Lower lobe of right lung (tissue), 2 donors: ENCODE results near the gene APOL4. TPM values are rescaled to one million over a fixed set of nuclear protein-coding genes. Genes with fewer than 3 reads are reported as not detected.
A peak's percentile ranks its signal among the peaks of the same experiment; 100 is the strongest.

Experiments used
- ATAC-seq, 2 donors: fragments of 200-7000 bp; cut with Tn5 transposase; one replicate each; pipeline ENCODE4 v1.9.1; 2020 to 2022; ENCODE audit warnings: mild to moderate bottlenecking in 2 of 2, moderate library complexity in 2 of 2
- DNase-seq: peaks from one replicate; pipeline ENCODE4 v3.0.0-alpha.2; 2020
- H3K27ac ChIP-seq: fragments of 200-600 bp; one replicate; pipeline ENCODE4 v1.8.0; 2022
- H3K27me3 ChIP-seq: fragments of 200-600 bp; one replicate; pipeline ENCODE4 v1.8.0; 2022; ENCODE audit warnings: low read depth
- H3K36me3 ChIP-seq: fragments of 200-600 bp; one replicate; pipeline ENCODE4 v1.8.0; 2022; ENCODE audit warnings: mild to moderate bottlenecking
- H3K4me1 ChIP-seq: fragments of 200-600 bp; one replicate; pipeline ENCODE4 v1.8.0; 2022
- H3K4me3 ChIP-seq: fragments of 200-600 bp; one replicate; pipeline ENCODE4 v1.8.0; 2022; ENCODE audit warnings: mild to moderate bottlenecking
- H3K9me3 ChIP-seq: fragments of 200-600 bp; one replicate; pipeline ENCODE4 v1.8.0; 2022
- CTCF ChIP-seq: fragments of 200-600 bp; IDR thresholded peaks from one replicate; pipeline ENCODE4 v1.8.0; 2022; ENCODE audit warnings: antibody characterized with exemption, mild to moderate bottlenecking
- intact Hi-C: fragments of 100-400 bp; cut with DNase I; formaldehyde crosslinking; loops from one replicate; pipeline ENCODE4 v1.11.0; 2022
- total RNA-seq: library from RNA; stranded (reverse); fragmentation: NEBNext Ultra II Directional; extraction: Animal tissue kit (Norgen Biotek cat#: 25700); gene quantifications from one replicate; pipeline ENCODE4 v1.2.1, GENCODE V29; 2021
- donor health status: DM: no; HTN: yes; CAD: no; lungs with severe emphysema.

Gene APOL4
- total RNA-seq, 1 donor from 2014 or later, result 29.0 TPM

- Histone ChIP-seq H3K27ac (no peak overlapping the region), H3K36me3 (peaks cover 78% of the 10 kb centered on the region), H3K4me1 (peaks cover 44% of the 10 kb centered on the region), H3K4me3 (no peak overlapping the region), H3K9me3 (no peaks in the 10 kb centered on the region), H3K27me3 (no peaks in the 10 kb centered on the region)
- DNase-seq, result no peak
- TF ChIP-seq CTCF, result no peak
- no peak for ATAC-seq
- intact Hi-C loops, result no loop called here
These were observed 55.7 kb downstream of the APOL4 start for GRCh38 chr22:36145881-36146280.

- TF ChIP-seq CTCF, result peak; percentile 80
- no peaks in the 10 kb centered on the region for H3K9me3 ChIP-seq
- DNase-seq, result peak; percentile 64
- no peaks in the 10 kb centered on the region for H3K27me3 ChIP-seq
- intact Hi-C loops, result loop anchor here (5.0 kb wide), 1 partner anchor 37 kb away; no protein-coding TSS in a partner anchor
- no peak overlapping the region for H3K4me3 ChIP-seq
- peaks cover 87% of the 10 kb centered on the region for H3K36me3 ChIP-seq
- H3K4me1 ChIP-seq, result peaks cover 36% of the 10 kb centered on the region
- H3K27ac ChIP-seq, result no peak overlapping the region
- peak; percentile 85 to 90 for ATAC-seq
These were observed 56.6 kb downstream of the APOL4 start for GRCh38 chr22:36144886-36145541.

GRCh38 chr22:36143956-36144355, 57.7 kb downstream of the APOL4 start:
- Histone ChIP-seq H3K4me3 (no peak overlapping the region), H3K9me3 (no peaks in the 10 kb centered on the region), H3K27me3 (no peaks in the 10 kb centered on the region), H3K27ac (no peak overlapping the region), H3K36me3 (peaks cover 84% of the 10 kb centered on the region), H3K4me1 (peaks cover 25% of the 10 kb centered on the region)
- intact Hi-C loops, result loop anchor here (5.0 kb wide), 1 partner anchor 38 kb away; no protein-coding TSS in a partner anchor
- ATAC-seq (no peak), DNase-seq (no peak)
- TF ChIP-seq CTCF, result no peak

GRCh38 chr22:36143066-36143815, 58.4 kb downstream of the APOL4 start:
- no peak for TF ChIP-seq CTCF
- no peak for DNase-seq
- intact Hi-C loops, result loop anchor here (5.0 kb wide), 1 partner anchor 39 kb away; no protein-coding TSS in a partner anchor
- H3K27ac ChIP-seq, result no peak overlapping the region
- peaks cover 21% of the 10 kb centered on the region for H3K4me1 ChIP-seq
- no peaks in the 10 kb centered on the region for H3K27me3 ChIP-seq
- no peak for ATAC-seq
- H3K36me3 ChIP-seq, result peaks cover 76% of the 10 kb centered on the region
- no peaks in the 10 kb centered on the region for H3K9me3 ChIP-seq
- no peak overlapping the region for H3K4me3 ChIP-seq

- no peak for ATAC-seq
- Histone ChIP-seq H3K27me3 (no peaks in the 10 kb centered on the region), H3K27ac (no peak overlapping the region), H3K36me3 (peaks cover 59% of the 10 kb centered on the region), H3K9me3 (no peaks in the 10 kb centered on the region), H3K4me3 (no peak overlapping the region), H3K4me1 (peaks cover 5% of the 10 kb centered on the region)
- no peak for TF ChIP-seq CTCF
- no peak for DNase-seq
- intact Hi-C loops, result loop anchor here (5.0 kb wide), 1 partner anchor 41 kb away; no protein-coding TSS in a partner anchor
These were observed 60.1 kb downstream of the APOL4 start for GRCh38 chr22:36141481-36141880.

Other genes with a start within 250 kb of the APOL4 start
- 50.1 TPM for gene RBFOX2, start 173.0 kb downstream of the APOL4 start, total RNA-seq
- gene APOL3, start 41.1 kb downstream of the APOL4 start, total RNA-seq, result 77.0 TPM
- 56.0 TPM for gene APOL2, start 37.7 kb upstream of the APOL4 start, total RNA-seq
- 85.8 TPM for gene APOL1, start 51.3 kb upstream of the APOL4 start, total RNA-seq
- gene MYH9, start 186.2 kb upstream of the APOL4 start, total RNA-seq, result 659 TPM